Measurements from ENCODE around the gene ARID1B. TPM values are rescaled to one million over a fixed set of nuclear protein-coding genes. Genes with fewer than 3 reads are reported as not detected.

Gene ARID1B
- total and polyA plus RNA-seq, 9 donors = 44.2 to 72.5 (median 63.5) TPM

DNA sequence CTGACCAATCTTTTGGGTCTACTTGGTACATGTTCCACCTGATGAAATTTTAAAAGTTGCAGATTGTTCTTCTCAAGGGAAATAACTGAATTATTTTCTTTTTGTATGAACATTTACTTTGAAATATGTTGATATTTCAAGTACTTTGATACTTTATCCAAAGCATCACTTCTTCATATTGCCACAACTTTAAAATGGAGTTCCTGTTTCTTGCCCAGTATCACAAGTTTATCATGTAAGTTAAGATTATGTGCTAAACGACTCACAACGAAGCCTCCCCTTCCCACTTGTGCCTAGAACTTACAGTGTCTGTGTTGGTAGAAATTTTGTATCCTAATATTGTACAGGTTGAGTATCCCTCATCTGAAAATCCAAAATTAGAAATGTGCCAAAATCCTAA lies 108.4 kb downstream of the ARID1B start:
- Histone ChIP-seq H3K27me3 (ENCODE audit: control insufficient read depth, insufficient read depth, low read length) (no peaks in the 10 kb centered on the region), H3K4me3 (ENCODE audit: low read length) (no peak overlapping the region), H3K36me3 (ENCODE audit: control insufficient read depth, insufficient read depth, low read length) (no peaks in the 10 kb centered on the region), H3K9me3 (replicated peaks; ENCODE audit: control insufficient read depth, low read depth, low read length) (no peaks in the 10 kb centered on the region), H3K27ac (ENCODE audit: low read length) (no peak overlapping the region), H3K4me1 (ENCODE audit: control insufficient read depth, insufficient read depth, low read length) (peaks cover 17% of the 10 kb centered on the region)
- no peak for DNase-seq
- WGBS (ENCODE audit: insufficient coverage) = no CpG with 5 or more reads among the region's 2 CpGs

DNA sequence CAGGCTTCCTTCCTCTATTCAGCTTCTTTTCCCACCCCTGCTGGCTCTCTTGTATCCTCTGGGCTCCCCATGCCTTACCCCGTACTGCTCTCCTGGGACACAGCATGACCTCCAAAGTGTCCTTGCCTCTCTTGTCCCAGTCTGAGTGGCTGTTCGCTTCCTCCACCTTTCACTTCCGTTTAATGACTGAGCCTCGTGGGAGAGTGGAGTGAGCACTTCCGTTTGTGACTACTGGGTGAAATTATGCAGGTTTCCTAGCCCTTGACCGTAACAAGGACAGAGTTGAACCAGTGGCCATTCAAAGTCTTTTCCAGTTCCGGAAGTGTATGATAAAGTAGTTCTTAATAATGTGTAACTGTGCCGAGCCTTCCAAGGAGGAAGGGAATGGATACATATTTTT lies 109.2 kb downstream of the ARID1B start:
- Histone ChIP-seq H3K9me3 (replicated peaks; ENCODE audit: control insufficient read depth, low read depth, low read length) (no peaks in the 10 kb centered on the region), H3K4me3 (ENCODE audit: low read length) (no peak overlapping the region), H3K27me3 (ENCODE audit: control insufficient read depth, insufficient read depth, low read length) (no peaks in the 10 kb centered on the region), H3K27ac (ENCODE audit: low read length) (no peak overlapping the region), H3K4me1 (ENCODE audit: control insufficient read depth, insufficient read depth, low read length) (peaks cover 12% of the 10 kb centered on the region), H3K36me3 (ENCODE audit: control insufficient read depth, insufficient read depth, low read length) (no peaks in the 10 kb centered on the region)
- 40% methylated on average over 1 of the region's 8 CpGs for WGBS (ENCODE audit: insufficient coverage)
- peak; percentile 41 for DNase-seq

DNA sequence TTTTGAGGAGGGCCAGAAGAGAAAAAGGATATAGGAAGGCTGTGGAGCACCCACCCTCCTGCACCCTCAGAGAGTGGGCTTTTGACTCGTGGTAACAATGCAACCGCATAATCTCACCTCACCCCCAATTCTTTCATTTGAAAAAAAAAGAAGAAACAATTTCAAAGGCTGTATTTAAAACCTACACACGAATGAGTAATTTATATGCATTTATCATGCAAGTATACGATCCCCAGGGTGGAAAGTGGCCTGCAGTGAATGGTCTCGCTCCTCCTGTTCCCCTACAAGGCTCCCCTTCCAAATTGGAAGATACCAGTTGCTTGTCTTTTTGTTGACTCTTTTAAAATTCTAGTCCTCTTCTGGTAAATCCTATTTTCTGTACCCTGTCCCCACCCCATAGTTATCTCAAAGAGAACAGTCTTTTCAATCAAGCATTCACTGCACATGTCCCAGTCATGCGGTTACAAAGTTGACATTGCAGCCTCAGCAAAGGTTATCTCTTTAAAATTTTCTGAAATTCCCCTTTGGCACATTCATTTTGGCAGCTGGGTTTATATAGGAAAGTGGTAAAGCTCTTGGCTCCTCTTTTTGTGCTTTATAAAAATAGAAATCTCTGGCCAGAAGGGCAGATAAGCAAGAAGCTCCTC lies 110.6 kb downstream of the ARID1B start:
- H3K9me3 ChIP-seq (replicated peaks; ENCODE audit: control insufficient read depth, low read depth, low read length) = no peaks in the 10 kb centered on the region
- H3K27me3 ChIP-seq (ENCODE audit: control insufficient read depth, insufficient read depth, low read length) = no peaks in the 10 kb centered on the region
- H3K27ac ChIP-seq (ENCODE audit: low read length) = no peak overlapping the region
- no peaks in the 10 kb centered on the region for H3K36me3 ChIP-seq (ENCODE audit: control insufficient read depth, insufficient read depth, low read length)
- H3K4me1 ChIP-seq (ENCODE audit: control insufficient read depth, insufficient read depth, low read length) = peaks cover 5% of the 10 kb centered on the region
- H3K4me3 ChIP-seq (ENCODE audit: low read length) = no peak overlapping the region
- WGBS (ENCODE audit: insufficient coverage) = 40% methylated on average over 1 of the region's 6 CpGs
- no peak for DNase-seq

DNA sequence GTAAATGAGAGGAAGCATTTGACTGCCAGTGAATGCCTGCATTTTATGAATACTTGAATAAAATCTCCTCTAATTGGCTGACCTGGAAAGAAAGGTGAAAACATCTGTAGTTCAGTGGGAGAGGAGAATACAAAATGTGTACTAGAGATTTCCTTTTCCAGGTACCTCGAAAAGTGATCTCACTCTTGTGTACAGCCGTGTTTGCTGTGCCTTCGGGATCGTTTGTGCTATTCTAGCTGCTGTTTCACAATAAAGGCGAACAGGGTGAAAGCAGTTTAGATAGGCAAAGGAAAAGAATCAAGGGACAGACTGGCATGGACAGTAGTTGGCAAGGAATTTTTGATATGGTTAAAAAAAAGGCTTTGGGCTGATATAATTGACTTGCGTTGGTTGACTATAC lies 112.3 kb downstream of the ARID1B start:
- Histone ChIP-seq H3K4me1 (ENCODE audit: control insufficient read depth, insufficient read depth, low read length) (no peaks in the 10 kb centered on the region), H3K9me3 (replicated peaks; ENCODE audit: control insufficient read depth, low read depth, low read length) (no peaks in the 10 kb centered on the region)
- WGBS (ENCODE audit: insufficient coverage) = 72% methylated on average over 6 of the region's 6 CpGs

DNA sequence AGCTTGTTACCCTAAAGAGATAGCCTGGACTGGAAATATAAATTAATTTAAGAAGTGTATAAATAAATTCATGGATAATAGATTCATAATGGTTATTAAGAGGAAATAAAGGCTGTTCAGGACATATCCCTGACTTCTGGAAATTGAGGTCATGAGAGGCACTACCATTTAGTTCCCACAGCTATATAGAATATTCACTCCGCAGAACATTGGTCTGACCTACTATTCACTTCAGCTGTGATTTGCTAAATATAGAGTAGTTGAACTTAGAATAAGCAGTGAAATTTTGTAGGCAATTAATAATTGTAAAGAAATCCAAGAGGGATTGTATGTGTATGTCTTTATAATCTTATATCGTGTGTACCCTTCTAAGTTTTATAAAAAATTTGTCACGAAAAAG lies 112.8 kb downstream of the ARID1B start:
- no peaks in the 10 kb centered on the region for H3K4me1 ChIP-seq (ENCODE audit: control insufficient read depth, insufficient read depth, low read length)
- DNase-seq = no peak
- H3K27me3 ChIP-seq (ENCODE audit: control insufficient read depth, insufficient read depth, low read length) = no peaks in the 10 kb centered on the region
- no peak overlapping the region for H3K4me3 ChIP-seq (ENCODE audit: low read length)
- H3K9me3 ChIP-seq (replicated peaks; ENCODE audit: control insufficient read depth, low read depth, low read length) = no peaks in the 10 kb centered on the region
- no CpG with 5 or more reads among the region's 3 CpGs for WGBS (ENCODE audit: insufficient coverage)
- no peak overlapping the region for H3K27ac ChIP-seq (ENCODE audit: low read length)
- no peaks in the 10 kb centered on the region for H3K36me3 ChIP-seq (ENCODE audit: control insufficient read depth, insufficient read depth, low read length)

More for the DNA sequence above, 112.3 kb downstream of the ARID1B start:
- Histone ChIP-seq H3K36me3 (ENCODE audit: control insufficient read depth, insufficient read depth, low read length) (no peaks in the 10 kb centered on the region), H3K27ac (ENCODE audit: low read length) (no peak overlapping the region), H3K4me3 (ENCODE audit: low read length) (no peak overlapping the region), H3K27me3 (ENCODE audit: control insufficient read depth, insufficient read depth, low read length) (no peaks in the 10 kb centered on the region)
- DNase-seq = no peak

DNA sequence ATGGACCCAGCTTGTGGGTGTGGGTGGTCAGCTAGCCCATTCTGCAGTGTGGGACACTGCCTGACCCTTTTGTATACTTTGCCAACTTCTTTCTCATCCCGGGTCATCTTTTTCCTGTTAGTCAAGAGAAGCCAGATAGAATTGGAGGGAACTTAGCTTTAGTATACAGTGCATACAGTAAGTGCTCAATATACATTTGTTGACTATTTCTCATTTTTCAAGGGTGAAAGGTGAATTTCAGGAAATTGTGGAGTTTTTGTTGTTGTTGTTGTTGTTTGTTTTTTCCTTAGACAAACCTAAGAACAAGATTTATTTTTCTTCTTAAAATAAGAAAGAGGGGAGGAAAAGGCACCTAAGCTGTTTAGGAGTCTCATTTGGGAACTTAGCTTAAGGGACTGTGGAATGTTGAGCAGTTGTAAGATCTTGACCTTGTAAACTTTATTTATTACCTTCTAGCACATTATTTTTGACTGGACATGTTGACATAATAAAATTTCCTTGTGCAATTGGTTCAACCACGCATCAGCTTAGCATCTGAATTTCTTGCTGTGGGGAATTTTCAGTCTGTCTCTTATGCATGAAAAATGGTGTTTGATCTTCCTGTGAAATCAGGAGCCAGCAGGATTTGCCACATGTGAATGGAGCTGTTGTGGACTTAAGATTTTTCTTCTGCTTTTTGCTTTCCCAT lies 113.6 kb downstream of the ARID1B start:
- no peak for DNase-seq
- Histone ChIP-seq H3K27me3 (ENCODE audit: control insufficient read depth, insufficient read depth, low read length) (no peaks in the 10 kb centered on the region), H3K4me3 (ENCODE audit: low read length) (no peak overlapping the region), H3K9me3 (replicated peaks; ENCODE audit: control insufficient read depth, low read depth, low read length) (no peaks in the 10 kb centered on the region), H3K36me3 (ENCODE audit: control insufficient read depth, insufficient read depth, low read length) (no peaks in the 10 kb centered on the region), H3K27ac (ENCODE audit: low read length) (no peak overlapping the region), H3K4me1 (ENCODE audit: control insufficient read depth, insufficient read depth, low read length) (no peaks in the 10 kb centered on the region)
- no CpG with 5 or more reads among the region's 2 CpGs for WGBS (ENCODE audit: insufficient coverage)

DNA sequence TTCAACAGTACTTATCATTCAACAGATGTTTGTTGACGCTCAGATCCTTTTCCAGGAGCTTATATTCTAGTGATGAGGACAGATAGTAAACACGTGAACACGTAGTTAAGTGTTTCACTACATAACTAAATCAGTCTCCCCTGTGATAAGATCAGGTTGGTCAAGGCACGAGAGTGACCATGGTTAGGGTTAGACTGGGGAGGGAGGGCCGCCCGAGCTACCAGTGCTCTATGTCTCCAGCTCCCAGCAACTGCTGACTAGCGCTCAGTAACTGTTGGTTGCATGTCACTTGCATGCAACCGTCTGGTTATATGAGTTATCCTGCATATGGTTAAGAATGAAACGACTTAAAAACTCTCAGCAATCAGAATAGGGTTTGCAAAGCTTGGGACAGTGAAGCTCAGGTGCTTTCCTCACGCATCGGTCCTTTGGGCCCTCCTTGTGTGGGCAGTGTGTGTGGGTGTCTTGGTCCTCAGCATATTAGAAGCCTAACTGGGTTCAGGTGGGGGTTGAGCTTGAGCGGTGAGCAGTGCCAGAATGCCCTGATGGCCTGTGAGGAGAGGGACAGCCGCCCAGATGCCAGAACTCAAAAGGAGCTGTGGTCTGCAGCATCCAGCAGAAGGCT lies 120.8 kb downstream of the ARID1B start:
- Histone ChIP-seq H3K36me3 (ENCODE audit: control insufficient read depth, insufficient read depth, low read length) (no peaks in the 10 kb centered on the region), H3K9me3 (replicated peaks; ENCODE audit: control insufficient read depth, low read depth, low read length) (no peaks in the 10 kb centered on the region), H3K27me3 (ENCODE audit: control insufficient read depth, insufficient read depth, low read length) (no peaks in the 10 kb centered on the region), H3K4me1 (ENCODE audit: control insufficient read depth, insufficient read depth, low read length) (no peaks in the 10 kb centered on the region), H3K4me3 (ENCODE audit: low read length) (no peak overlapping the region), H3K27ac (ENCODE audit: low read length) (no peak overlapping the region)
- DNase-seq = no peak
- WGBS (ENCODE audit: insufficient coverage) = 93% methylated on average over 9 of the region's 13 CpGs

DNA sequence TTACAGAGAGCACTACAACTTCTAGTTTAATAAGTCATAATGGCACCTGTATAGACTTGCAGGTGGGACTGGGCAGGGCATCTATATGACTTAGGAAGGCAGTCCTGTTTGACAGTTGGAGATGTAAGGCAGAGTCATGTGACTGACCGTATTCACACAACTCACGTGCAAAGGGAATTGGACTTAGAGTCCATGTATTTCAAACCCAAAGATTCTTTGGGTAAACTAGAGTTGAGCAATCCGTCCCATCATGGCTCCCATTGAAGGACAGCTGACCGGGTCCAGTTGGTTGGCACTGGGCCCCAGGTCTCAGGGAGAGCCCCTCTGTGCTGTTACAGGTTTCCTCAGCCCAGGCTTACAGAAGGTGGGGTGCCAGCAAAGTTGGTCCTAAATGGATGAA lies 121.9 kb downstream of the ARID1B start:
- WGBS (ENCODE audit: insufficient coverage) = 95% methylated on average over 4 of the region's 4 CpGs
- Histone ChIP-seq H3K4me3 (ENCODE audit: low read length) (no peak overlapping the region), H3K4me1 (ENCODE audit: control insufficient read depth, insufficient read depth, low read length) (no peaks in the 10 kb centered on the region), H3K9me3 (replicated peaks; ENCODE audit: control insufficient read depth, low read depth, low read length) (no peaks in the 10 kb centered on the region), H3K27ac (ENCODE audit: low read length) (no peak overlapping the region), H3K27me3 (ENCODE audit: control insufficient read depth, insufficient read depth, low read length) (no peaks in the 10 kb centered on the region), H3K36me3 (ENCODE audit: control insufficient read depth, insufficient read depth, low read length) (no peaks in the 10 kb centered on the region)
- no peak for DNase-seq

DNA sequence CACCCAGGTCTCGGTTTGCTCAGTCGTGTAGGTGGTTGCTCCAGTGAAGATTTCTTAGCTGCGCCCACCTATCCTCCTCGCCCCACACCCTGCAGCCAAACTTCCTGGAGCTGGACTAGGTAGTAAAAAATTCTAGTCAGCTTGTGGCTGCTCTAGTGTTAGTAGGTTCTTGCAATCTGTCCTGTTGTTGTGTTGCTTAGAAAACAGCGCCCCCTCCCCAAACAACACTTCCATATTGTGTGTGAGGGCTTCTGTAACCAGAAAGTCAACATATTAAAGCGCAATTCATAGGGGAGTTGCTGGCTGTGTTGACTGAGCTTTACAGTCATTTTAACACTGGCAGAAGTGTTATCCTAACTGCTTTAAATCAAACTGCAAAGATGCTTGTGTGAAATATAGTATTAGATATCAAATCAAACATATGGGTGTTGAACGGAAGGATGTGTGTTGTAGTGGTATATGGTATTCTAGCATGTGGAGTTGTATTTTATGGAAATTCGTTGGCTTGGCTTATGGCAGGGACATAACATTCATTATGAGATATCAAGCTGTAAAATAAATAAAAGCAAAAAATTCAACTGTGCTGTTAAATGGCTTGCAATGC lies 122.5 kb downstream of the ARID1B start:
- Histone ChIP-seq H3K27me3 (ENCODE audit: control insufficient read depth, insufficient read depth, low read length) (no peaks in the 10 kb centered on the region), H3K27ac (ENCODE audit: low read length) (no peak overlapping the region), H3K9me3 (replicated peaks; ENCODE audit: control insufficient read depth, low read depth, low read length) (no peaks in the 10 kb centered on the region), H3K4me1 (ENCODE audit: control insufficient read depth, insufficient read depth, low read length) (no peaks in the 10 kb centered on the region), H3K4me3 (ENCODE audit: low read length) (no peak overlapping the region), H3K36me3 (ENCODE audit: control insufficient read depth, insufficient read depth, low read length) (peaks cover 3% of the 10 kb centered on the region)
- no CpG with 5 or more reads among the region's 8 CpGs for WGBS (ENCODE audit: insufficient coverage)
- DNase-seq = no peak

DNA sequence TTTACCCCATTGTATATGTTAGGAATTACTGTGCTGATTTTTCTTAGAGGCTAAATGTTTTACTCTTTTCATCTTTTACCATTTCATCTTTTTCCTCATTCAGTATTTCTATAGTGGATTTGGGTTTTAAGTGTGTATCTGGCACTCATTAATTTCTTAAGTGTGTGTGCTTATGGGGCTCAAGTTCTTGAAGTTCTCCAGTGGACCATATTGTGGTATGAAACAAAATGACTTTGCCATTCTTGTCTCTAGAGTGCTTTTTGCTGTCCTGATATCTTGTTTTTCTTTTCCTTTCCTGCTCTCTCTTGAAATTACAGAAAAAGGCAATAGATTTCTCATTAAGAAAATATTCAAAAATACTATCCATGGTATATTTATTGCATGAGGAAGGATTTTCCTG lies 123.1 kb downstream of the ARID1B start:
- peaks cover 3% of the 10 kb centered on the region for H3K36me3 ChIP-seq (ENCODE audit: control insufficient read depth, insufficient read depth, low read length)
- H3K27me3 ChIP-seq (ENCODE audit: control insufficient read depth, insufficient read depth, low read length) = no peaks in the 10 kb centered on the region
- DNase-seq = no peak
- no peaks in the 10 kb centered on the region for H3K9me3 ChIP-seq (replicated peaks; ENCODE audit: control insufficient read depth, low read depth, low read length)
- no peak overlapping the region for H3K27ac ChIP-seq (ENCODE audit: low read length)
- no peak overlapping the region for H3K4me3 ChIP-seq (ENCODE audit: low read length)
- H3K4me1 ChIP-seq (ENCODE audit: control insufficient read depth, insufficient read depth, low read length) = no peaks in the 10 kb centered on the region
